K562 (cell line): ENCODE results near the gene SPRED2. TPM values are rescaled to one million over a fixed set of nuclear protein-coding genes. Genes with fewer than 3 reads are reported as not detected.

ENCODE experiments used
- BACH1 ChIP-seq: fragments of 200-800 bp; sonication (Bioruptor generic); IDR thresholded peaks from 2 replicates; pipeline ENCODE4 v1.6.1; 2016; ENCODE audit warnings: missing genetic modification characterization, missing compliant biosample characterization
- BRD9 ChIP-seq: fragments of 450-650 bp; IDR thresholded peaks from 2 replicates; pipeline ENCODE4 v1.6.1; 2018; ENCODE audit warnings: low read depth; ENCODE audit not compliant: partially characterized antibody
- EP400 ChIP-seq: fragments of 450-650 bp; IDR thresholded peaks from 2 replicates; pipeline ENCODE4 v1.6.1; 2017; ENCODE audit warnings: antibody characterized with exemption, mild to moderate bottlenecking, moderate library complexity
- HCFC1 ChIP-seq: IDR thresholded peaks from 2 replicates; pipeline ENCODE4 v1.6.1; 2012; ENCODE audit warnings: low read depth, low read length, improper control_type of control experiment
- HDGF ChIP-seq: fragments of 450-650 bp; IDR thresholded peaks from 2 replicates; pipeline ENCODE4 v1.6.1; 2016
- HNRNPUL1 ChIP-seq: fragments of 200-400 bp; formaldehyde crosslinking; IDR thresholded peaks from 2 replicates; pipeline ENCODE4 v1.6.1; 2017; ENCODE audit warnings: low read length
- TSC22D4 ChIP-seq: fragments of 450-650 bp; IDR thresholded peaks from 2 replicates; pipeline ENCODE4 v1.6.1; 2016; ENCODE audit warnings: missing genetic modification characterization, missing biosample characterization, control low read depth
- YBX1 ChIP-seq: fragments of 450-650 bp; IDR thresholded peaks from 2 replicates; pipeline ENCODE4 v1.7.1; 2016; ENCODE audit warnings: mild to moderate bottlenecking
- ZNF12 ChIP-seq: sonication (generic); formaldehyde crosslinking; IDR thresholded peaks from 2 replicates; pipeline ENCODE4 v1.4.0; 2020; ENCODE audit warnings: mild to moderate bottlenecking, missing genetic modification reagents
- ZNF197 ChIP-seq: fragments of 200-800 bp; sonication (Bioruptor generic); IDR thresholded peaks from 2 replicates; pipeline ENCODE4 v1.6.1; 2016; ENCODE audit warnings: low read depth, missing genetic modification characterization, missing compliant biosample characterization
- polyA plus RNA-seq, 8 experiments: library from polyadenylated mRNA; depleted of rRNA in 4 of 8; stranded (reverse) in 5 of 8; unstranded in 3 of 8; fragments of >200 nt; fragmentation: Nextera tagmentation in 2 of 8; fragmentation: Illumina TruSeq in 1 of 8; extraction: Ambion mirVana in 2 of 8; extraction: Trizol in 1 of 8; gene quantifications; 2 replicates each; pipeline versions ENCODE4 v1.2.1 to v1.2.3, GENCODE V29; 2011 to 2014; ENCODE audit warnings: inconsistent platforms in 1 of 8, missing spikeins in 1 of 8
- total RNA-seq, 7 experiments: library from RNA; depleted of rRNA in 6 of 7; stranded (reverse); fragments of >200 nt in 6 of 7; fragmentation: Illumina TruSeq in 2 of 7; extraction: Trizol in 2 of 7; gene quantifications; 2 replicates each; pipeline versions ENCODE4 v1.2.1 to v1.2.3, GENCODE V29; 2011 to 2021; ENCODE audit warnings: low replicate concordance in 1 of 7
- TF ChIP-seq, protein P1 (sequence below): fragments of 250-450 bp; sonication (Bioruptor Pico); IDR thresholded peaks from 2 replicates; pipeline ENCODE4 v1.4.0; 2020
- TF ChIP-seq, protein P2 (sequence below): fragments of 450-650 bp; formaldehyde crosslinking; IDR thresholded peaks from 2 replicates; pipeline ENCODE4 v1.4.0; 2020; ENCODE audit warnings: mild to moderate bottlenecking, moderate library complexity
- TF ChIP-seq, protein P3 (sequence below): fragments of 250-450 bp; sonication (Bioruptor Pico); IDR thresholded peaks from 2 replicates; pipeline ENCODE4 v1.8.0; 2022; ENCODE audit warnings: moderate library complexity, mild to moderate bottlenecking, inconsistent platforms
- TF ChIP-seq, protein P4 (sequence below), 2 experiments: fragments of 450-650 bp; IDR thresholded peaks; 2 replicates each; pipeline ENCODE4 v1.6.1; 2016; ENCODE audit warnings: mild to moderate bottlenecking in 2 of 2, borderline replicate concordance in 1 of 2, low read depth in 1 of 2, moderate library complexity in 1 of 2

SPRED2 gene
- total and polyA plus RNA-seq, 9 of the 15 experiments (the other 6 are each of a cell fraction or from before 2014, with no cell fraction given) = 4.6 to 50.8 (median 14.1) TPM

DNA sequence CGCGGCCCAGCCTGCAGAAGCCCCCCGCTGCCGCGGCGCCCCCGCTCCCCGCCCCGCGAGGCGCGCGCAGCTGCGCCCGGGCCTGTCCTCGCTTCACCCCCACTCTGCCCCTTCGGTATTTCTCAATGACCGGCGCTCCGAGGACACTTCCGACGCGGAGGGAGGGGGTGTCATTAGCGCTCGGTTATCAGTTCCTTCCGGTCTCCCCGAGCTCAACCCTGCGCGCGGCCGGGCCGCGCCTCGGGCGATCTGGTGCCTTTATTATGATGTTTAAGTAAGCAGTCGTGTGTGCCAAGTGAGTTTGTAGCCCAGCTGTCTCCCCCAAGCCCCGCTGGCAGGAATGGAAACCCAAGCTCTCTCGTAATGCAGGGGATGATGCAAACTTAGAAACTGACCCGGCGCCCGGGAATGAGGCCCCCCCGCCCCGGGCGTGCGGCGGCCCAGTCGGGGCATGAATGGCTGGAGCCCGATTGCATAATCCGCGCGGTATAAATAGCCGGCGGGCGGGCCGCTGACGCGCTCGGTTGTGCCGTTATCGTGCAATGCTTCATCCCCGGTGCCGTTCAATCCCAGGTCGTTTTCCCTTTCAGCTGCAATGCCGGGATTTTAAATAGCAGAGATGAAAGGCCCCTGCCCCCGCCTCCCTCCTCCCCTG is 3.9 kb upstream of the SPRED2 start (continued):
- TF ChIP-seq, protein P1, sequence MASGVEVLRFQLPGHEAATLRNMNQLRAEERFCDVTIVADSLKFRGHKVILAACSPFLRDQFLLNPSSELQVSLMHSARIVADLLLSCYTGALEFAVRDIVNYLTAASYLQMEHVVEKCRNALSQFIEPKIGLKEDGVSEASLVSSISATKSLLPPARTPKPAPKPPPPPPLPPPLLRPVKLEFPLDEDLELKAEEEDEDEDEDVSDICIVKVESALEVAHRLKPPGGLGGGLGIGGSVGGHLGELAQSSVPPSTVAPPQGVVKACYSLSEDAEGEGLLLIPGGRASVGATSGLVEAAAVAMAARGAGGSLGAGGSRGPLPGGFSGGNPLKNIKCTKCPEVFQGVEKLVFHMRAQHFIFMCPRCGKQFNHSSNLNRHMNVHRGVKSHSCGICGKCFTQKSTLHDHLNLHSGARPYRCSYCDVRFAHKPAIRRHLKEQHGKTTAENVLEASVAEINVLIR (CRISPR knock-in tag) = peak; percentile 46; the same call in 1 of the 2 replicates
- peak; percentile 97 for TF ChIP-seq EP400
- TF ChIP-seq, protein P2, sequence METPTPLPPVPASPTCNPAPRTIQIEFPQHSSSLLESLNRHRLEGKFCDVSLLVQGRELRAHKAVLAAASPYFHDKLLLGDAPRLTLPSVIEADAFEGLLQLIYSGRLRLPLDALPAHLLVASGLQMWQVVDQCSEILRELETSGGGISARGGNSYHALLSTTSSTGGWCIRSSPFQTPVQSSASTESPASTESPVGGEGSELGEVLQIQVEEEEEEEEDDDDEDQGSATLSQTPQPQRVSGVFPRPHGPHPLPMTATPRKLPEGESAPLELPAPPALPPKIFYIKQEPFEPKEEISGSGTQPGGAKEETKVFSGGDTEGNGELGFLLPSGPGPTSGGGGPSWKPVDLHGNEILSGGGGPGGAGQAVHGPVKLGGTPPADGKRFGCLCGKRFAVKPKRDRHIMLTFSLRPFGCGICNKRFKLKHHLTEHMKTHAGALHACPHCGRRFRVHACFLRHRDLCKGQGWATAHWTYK (CRISPR knock-in tag) = no peak
- no peak for TF ChIP-seq YBX1
- no peak for TF ChIP-seq ZNF12 (CRISPR knock-in tag)
- no peak for TF ChIP-seq HDGF
- no peak for TF ChIP-seq BRD9
- TF ChIP-seq, protein P3, sequence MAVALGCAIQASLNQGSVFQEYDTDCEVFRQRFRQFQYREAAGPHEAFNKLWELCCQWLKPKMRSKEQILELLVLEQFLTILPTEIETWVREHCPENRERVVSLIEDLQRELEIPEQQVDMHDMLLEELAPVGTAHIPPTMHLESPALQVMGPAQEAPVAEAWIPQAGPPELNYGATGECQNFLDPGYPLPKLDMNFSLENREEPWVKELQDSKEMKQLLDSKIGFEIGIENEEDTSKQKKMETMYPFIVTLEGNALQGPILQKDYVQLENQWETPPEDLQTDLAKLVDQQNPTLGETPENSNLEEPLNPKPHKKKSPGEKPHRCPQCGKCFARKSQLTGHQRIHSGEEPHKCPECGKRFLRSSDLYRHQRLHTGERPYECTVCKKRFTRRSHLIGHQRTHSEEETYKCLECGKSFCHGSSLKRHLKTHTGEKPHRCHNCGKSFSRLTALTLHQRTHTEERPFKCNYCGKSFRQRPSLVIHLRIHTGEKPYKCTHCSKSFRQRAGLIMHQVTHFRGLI (CRISPR knock-in tag) = no peak
- 0 out of 2 replicates have a peak, but pooled peaks have one; percentile 64 for TF ChIP-seq ZNF197
- TF ChIP-seq, protein P4, sequence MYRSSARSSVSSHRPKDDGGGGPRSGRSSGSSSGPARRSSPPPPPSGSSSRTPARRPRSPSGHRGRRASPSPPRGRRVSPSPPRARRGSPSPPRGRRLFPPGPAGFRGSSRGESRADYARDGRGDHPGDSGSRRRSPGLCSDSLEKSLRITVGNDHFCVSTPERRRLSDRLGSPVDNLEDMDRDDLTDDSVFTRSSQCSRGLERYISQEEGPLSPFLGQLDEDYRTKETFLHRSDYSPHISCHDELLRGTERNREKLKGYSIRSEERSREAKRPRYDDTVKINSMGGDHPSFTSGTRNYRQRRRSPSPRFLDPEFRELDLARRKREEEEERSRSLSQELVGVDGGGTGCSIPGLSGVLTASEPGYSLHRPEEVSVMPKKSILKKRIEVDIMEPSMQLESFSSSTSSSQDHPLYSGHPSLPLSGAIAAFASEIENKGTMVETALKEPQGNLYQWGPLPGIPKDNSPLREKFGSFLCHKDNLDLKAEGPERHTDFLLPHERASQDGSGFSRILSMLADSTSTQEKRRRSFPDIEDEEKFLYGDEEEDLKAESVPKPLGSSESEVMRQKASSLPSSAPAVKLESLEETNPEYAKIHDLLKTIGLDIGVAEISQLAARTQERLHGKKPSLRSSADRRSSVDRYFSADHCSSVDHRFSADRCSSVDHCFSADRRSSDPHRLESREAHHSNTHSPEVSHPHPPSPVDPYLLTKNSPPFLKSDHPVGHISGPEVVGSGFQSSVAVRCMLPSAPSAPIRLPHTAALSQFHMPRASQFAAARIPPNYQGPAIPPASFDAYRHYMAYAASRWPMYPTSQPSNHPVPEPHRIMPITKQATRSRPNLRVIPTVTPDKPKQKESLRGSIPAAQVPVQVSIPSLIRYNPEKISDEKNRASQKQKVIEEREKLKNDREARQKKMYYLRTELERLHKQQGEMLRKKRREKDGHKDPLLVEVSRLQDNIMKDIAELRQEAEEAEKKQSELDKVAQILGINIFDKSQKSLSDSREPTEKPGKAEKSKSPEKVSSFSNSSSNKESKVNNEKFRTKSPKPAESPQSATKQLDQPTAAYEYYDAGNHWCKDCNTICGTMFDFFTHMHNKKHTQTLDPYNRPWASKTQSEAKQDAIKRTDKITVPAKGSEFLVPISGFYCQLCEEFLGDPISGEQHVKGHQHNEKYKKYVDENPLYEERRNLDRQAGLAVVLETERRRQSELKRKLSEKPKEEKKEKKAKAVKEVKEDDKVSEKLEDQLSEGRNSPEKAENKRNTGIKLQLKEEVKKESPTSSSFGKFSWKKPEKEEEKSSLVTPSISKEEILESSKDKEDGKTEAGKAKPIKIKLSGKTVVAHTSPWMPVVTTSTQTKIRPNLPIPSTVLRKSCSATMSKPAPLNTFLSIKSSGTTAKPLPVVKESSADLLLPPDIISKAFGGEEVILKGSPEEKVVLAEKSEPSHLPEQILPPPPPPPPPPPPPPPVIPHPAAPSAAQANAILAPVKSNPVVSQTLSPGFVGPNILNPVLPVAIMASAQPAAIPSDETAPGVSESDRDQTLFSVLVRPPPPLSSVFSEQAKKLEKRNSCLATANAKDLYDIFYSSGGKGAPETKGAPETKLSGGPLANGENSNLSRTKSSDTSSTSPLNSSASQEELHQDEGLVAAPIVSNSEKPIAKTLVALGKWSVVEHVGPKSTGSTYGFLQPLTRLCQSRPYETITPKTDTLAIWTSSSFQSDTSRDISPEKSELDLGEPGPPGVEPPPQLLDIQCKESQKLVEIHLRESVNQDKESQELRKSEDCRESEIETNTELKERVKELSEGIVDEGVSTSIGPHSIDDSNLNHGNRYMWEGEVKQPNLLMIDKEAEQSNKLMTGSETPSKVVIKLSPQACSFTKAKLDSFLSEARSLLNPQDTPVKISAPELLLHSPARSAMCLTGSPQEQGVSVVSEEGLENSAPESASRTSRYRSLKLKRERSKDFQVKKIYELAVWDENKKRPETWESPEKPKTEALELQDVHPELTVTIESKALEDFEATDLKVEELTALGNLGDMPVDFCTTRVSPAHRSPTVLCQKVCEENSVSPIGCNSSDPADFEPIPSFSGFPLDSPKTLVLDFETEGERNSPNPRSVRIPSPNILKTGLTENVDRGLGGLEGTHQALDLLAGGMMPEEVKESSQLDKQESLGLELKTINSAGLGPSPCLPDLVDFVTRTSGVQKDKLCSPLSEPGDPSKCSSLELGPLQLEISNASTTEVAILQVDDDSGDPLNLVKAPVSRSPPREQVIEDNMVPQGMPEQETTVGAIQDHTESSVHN (IDR thresholded peaks at IDR 0.05; ENCODE audit: borderline replicate concordance in 1 of 2, low read depth in 1 of 2) = peak in 1 of 2 experiments; percentile 77; a peak in 1 of 4 replicates
- no peak for TF ChIP-seq BACH1 (tag)
- no peak for TF ChIP-seq TSC22D4
- no peak for TF ChIP-seq HNRNPUL1
- peak; percentile 36; the same call in 1 of the 2 replicates for TF ChIP-seq HCFC1
